GM06990 (cell line): ENCODE results near the gene MN1.

ENCODE experiments used
- DNase-seq: peaks from one replicate; pipeline ENCODE4 v3.0.0-alpha.2; 2011; ENCODE audit not compliant: insufficient read length; ENCODE audit errors: extremely low read depth
- H3K27me3 ChIP-seq: replicated peaks from 2 replicates; pipeline ENCODE4 v1.6.0; 2011; ENCODE audit warnings: low read length; ENCODE audit not compliant: control insufficient read depth, insufficient read depth
- H3K36me3 ChIP-seq: 2 replicates; pipeline ENCODE4 v1.5.1; 2011; ENCODE audit warnings: low read length; ENCODE audit not compliant: control insufficient read depth, insufficient read depth
- H3K4me3 ChIP-seq: replicated peaks from 2 replicates; pipeline ENCODE4 v1.5.1; 2011; ENCODE audit warnings: low read depth, mild to moderate bottlenecking, control low read depth, low read length
- TF ChIP-seq, protein P1 (sequence below): IDR thresholded peaks from 2 replicates; pipeline ENCODE4 v1.5.1; 2011; ENCODE audit warnings: low read length, control low read depth, mild to moderate bottlenecking, inconsistent platforms; ENCODE audit not compliant: insufficient read depth, poor library complexity, severe bottlenecking

Gene MN1

DNA sequence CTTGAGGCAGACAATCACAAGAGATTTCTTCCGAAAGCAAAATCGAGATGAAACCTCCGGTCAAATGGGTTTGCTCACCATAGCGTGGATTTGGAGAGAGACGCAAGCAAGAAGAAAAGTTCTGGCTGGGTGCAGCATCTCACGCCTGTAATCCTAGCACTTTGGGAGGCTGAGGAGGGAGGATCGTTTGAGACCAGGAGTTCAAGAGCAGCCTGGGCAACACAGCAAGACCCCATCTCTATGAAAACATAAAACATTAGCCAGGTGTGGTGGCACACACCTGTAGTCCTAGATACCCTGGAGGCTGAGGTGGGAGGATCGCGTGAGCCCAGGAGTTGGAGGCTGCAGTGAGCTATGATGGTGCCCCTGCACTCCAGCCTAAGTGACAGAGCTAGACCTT, 24.4 kb downstream of the MN1 start:
- DNase-seq, result no peak
- Histone ChIP-seq H3K27me3 (no peaks in the 10 kb centered on the region), H3K4me3 (no peak overlapping the region), H3K36me3 (no peaks in the 10 kb centered on the region)
- TF ChIP-seq, protein P1, sequence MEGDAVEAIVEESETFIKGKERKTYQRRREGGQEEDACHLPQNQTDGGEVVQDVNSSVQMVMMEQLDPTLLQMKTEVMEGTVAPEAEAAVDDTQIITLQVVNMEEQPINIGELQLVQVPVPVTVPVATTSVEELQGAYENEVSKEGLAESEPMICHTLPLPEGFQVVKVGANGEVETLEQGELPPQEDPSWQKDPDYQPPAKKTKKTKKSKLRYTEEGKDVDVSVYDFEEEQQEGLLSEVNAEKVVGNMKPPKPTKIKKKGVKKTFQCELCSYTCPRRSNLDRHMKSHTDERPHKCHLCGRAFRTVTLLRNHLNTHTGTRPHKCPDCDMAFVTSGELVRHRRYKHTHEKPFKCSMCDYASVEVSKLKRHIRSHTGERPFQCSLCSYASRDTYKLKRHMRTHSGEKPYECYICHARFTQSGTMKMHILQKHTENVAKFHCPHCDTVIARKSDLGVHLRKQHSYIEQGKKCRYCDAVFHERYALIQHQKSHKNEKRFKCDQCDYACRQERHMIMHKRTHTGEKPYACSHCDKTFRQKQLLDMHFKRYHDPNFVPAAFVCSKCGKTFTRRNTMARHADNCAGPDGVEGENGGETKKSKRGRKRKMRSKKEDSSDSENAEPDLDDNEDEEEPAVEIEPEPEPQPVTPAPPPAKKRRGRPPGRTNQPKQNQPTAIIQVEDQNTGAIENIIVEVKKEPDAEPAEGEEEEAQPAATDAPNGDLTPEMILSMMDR, result no peak

DNA sequence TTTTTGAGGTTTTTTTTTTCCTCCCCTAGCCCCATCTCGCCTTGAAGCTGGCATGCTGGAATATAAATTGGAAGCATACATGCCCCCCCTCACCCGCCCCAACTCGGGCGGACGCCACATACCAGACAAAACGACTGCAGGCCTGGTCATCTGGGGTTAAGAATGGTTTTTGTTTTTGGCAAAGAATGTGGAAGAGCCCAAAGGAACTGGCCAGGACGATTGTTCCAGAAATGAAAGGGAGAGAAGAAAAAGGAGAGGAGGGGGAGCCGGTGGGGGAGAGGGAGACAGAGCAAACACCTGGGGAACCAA, 25.0 kb downstream of the MN1 start:
- Histone ChIP-seq H3K36me3 (no peaks in the 10 kb centered on the region), H3K27me3 (no peaks in the 10 kb centered on the region), H3K4me3 (no peak overlapping the region)
- TF ChIP-seq, protein P1, result no peak
- DNase-seq, result no peak

DNA sequence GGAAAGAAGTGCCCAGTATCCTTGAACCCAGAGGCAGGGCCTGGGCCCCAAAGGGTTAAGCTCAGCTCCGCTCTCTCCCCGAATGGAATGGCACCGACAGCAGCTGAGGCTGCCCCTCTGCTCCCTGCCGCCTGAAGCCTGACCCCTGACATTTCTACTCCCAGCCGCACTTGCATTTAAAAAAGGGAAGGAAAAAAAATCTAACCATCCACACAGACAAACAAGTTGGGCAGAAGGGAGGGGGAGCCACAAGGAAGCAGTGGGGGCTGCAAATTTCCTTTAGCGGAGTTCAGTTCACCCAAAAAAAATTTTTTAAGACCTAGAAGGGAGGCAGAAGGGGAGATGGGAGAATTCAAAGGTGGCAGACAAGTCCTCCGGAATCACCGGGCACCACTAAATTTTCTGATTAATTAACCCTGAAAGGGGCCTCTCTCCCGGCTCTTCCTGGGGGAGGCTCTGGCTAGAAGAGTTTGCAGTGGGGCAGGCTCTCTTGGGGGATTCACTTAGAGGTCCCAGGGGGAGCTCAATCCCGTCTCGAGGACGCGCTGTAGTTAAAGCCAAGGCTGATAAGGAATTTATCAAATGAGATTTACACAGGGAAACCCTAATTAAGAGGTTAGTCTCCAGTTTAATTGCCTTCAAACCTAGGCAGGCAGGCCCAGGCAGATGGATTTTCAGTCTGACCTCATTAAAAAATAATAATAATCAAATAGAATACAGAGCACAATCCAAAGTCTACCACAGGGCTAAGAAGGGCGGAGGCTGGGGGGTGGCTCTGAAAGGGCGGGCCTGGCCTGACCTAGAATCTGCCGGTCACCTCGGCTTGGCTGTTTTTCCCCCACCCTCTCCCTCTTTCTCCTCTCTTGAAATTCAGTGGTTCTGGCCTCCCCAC, 25.6 kb downstream of the MN1 start:
- H3K4me3 ChIP-seq, result no peak overlapping the region
- TF ChIP-seq, protein P1, result no peak
- DNase-seq, result no peak
- H3K27me3 ChIP-seq, result no peaks in the 10 kb centered on the region
- H3K36me3 ChIP-seq, result no peaks in the 10 kb centered on the region

DNA sequence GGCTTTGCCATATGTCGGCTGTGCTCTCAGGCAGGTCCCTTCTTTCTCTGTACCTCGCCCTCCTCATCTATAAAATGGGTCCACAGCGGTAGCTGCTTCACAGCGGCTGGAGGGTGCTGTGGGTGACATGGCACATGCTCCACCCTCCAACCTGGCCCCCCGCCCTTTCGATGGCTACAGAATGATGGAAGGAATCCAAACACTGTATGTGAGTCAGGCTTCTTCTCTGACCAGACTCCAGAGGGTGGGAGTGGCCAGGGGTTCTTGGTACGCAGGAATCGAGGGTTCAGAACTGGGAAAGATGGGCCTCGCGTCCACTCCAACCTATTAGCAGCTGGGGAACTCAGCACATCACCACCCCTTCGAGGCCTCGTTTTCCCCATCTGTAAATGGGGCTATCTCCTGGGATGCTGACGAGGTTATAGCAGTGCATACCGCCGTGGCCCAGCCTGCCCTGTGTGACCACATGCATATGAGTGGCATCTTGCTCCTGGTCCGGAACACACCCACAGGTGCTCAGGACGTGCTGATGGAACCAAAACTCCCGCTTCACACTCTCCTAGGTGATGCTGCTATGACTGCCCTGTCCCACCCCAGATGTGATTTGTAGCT, 26.4 kb downstream of the MN1 start:
- TF ChIP-seq, protein P1, result no peak
- DNase-seq, result no peak

DNA sequence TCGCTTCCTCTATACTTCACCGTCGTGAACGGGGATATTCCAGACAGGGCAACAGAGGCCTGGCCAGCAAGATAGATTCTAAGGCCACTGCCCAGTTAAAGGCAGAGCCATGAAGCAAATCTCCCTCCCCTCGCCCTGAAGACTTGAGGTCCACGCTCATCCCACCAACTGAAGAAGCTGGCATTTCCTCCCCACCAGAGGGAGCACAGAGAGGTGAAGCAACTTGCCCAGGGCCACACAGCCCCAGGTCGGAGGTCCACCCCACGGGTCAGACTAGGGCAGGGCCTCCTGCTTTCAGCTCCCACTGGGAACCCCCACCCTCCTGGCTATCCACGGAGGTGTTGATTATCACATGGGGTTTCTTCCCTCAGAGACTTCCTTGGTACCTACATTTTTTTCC, 27.4 kb downstream of the MN1 start:
- no peaks in the 10 kb centered on the region for H3K27me3 ChIP-seq
- TF ChIP-seq, protein P1, result no peak
- no peak for DNase-seq
- no peak overlapping the region for H3K4me3 ChIP-seq
- no peaks in the 10 kb centered on the region for H3K36me3 ChIP-seq

More for the DNA sequence above, 26.4 kb downstream of the MN1 start:
- Histone ChIP-seq H3K27me3 (no peaks in the 10 kb centered on the region), H3K4me3 (no peak overlapping the region), H3K36me3 (no peaks in the 10 kb centered on the region)
